Measurements from ENCODE around the gene UGT1A9. TPM values are rescaled to one million over a fixed set of nuclear protein-coding genes. Genes with fewer than 3 reads are reported as not detected.

UGT1A9 gene
- total RNA-seq, 1 experiment from 2014 or later = not detected

DNA sequence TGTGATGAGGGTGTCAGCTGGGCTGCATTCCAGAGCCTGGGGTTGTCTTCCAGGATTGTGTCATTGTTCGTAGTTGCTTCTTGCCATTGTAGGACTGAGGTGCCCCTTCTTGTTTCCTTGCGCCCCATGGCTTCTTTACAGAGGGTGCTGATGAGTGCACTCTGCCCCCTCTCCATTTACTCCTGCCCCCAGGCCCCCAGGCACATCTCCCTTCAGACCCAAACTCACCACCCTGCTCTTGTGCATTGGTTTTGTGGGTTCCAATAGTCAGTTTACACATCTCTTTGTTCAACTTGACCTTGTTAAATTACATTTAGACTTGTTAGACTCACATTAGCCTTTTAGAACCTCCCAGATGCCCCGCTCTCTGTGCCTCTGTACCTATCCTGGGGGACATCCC, 149.5 kb downstream of the UGT1A9 start:
- Histone ChIP-seq H3K9me3 (ENCODE audit: insufficient read depth, low read depth) (no peaks in the 10 kb centered on the region), H3K9me2 (ENCODE audit: insufficient read depth) (no peaks in the 10 kb centered on the region), H3K4me2 (no peak overlapping the region), H3K27ac (no peak overlapping the region), H3F3A (ENCODE audit: insufficient read depth, low read depth) (no peaks in the 10 kb centered on the region), H2AFZ (no peak overlapping the region), H3K79me2 (ENCODE audit: low read depth) (no peaks in the 10 kb centered on the region), H3K36me3 (ENCODE audit: low read depth) (no peaks in the 10 kb centered on the region), H3K27me3 (ENCODE audit: insufficient read depth, low read depth) (no peaks in the 10 kb centered on the region), H3K4me3 (no peak overlapping the region), H4K20me1 (ENCODE audit: insufficient read depth) (no peaks in the 10 kb centered on the region), H3K4me1 (replicated peaks; ENCODE audit: insufficient read depth) (no peaks in the 10 kb centered on the region)
- intact Hi-C loops (cut with micrococcal nuclease; ENCODE audit: unreplicated experiment) = no loop called here
- POLR2A ChIA-PET (ENCODE audit: unreplicated experiment) = interaction anchor here (0.5 kb wide), 1 partner anchor 1003 kb away, joined by 4 read pairs; no protein-coding TSS in a partner anchor
- TF ChIP-seq, protein P1, sequence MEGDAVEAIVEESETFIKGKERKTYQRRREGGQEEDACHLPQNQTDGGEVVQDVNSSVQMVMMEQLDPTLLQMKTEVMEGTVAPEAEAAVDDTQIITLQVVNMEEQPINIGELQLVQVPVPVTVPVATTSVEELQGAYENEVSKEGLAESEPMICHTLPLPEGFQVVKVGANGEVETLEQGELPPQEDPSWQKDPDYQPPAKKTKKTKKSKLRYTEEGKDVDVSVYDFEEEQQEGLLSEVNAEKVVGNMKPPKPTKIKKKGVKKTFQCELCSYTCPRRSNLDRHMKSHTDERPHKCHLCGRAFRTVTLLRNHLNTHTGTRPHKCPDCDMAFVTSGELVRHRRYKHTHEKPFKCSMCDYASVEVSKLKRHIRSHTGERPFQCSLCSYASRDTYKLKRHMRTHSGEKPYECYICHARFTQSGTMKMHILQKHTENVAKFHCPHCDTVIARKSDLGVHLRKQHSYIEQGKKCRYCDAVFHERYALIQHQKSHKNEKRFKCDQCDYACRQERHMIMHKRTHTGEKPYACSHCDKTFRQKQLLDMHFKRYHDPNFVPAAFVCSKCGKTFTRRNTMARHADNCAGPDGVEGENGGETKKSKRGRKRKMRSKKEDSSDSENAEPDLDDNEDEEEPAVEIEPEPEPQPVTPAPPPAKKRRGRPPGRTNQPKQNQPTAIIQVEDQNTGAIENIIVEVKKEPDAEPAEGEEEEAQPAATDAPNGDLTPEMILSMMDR (conservative IDR thresholded peaks at IDR 0.05) = no peak
- no peak for TF ChIP-seq EZH2 (IDR thresholded peaks at IDR 0.05; ENCODE audit: low read depth)
- CTCF ChIA-PET = no interaction called here
- DNase-seq = no peak
- no TSS peak for BruUV-seq (replicated peaks)

DNA sequence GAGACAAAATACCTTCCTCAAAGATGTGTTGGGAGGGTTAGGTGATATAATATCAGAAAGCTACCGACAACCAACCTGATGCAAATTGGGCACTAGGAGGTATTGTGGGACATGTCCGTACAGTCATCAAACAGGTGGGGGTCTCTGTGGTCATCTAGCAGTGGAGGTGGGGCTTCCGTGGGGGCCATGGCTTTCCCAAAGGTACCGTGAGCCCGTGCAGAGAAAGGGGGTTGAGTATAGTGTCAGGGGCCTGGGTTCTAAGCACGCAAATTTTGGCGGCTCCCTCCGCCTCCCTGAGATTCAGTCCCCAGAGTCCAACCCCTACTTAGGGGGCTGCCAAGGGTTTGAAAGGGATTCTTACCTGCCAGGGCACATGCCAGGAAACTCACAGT, 150.0 kb downstream of the UGT1A9 start:
- intact Hi-C loops (cut with micrococcal nuclease; ENCODE audit: unreplicated experiment) = no loop called here
- TF ChIP-seq, protein P1 (conservative IDR thresholded peaks at IDR 0.05) = no peak
- TF ChIP-seq EZH2 (IDR thresholded peaks at IDR 0.05; ENCODE audit: low read depth) = no peak
- no TSS peak for BruUV-seq (replicated peaks)
- ChIA-PET CTCF (no interaction called here), POLR2A (ENCODE audit: unreplicated experiment) (no interaction called here)
- Histone ChIP-seq H3K4me3 (no peak overlapping the region), H3K36me3 (ENCODE audit: low read depth) (no peaks in the 10 kb centered on the region), H3K27me3 (ENCODE audit: insufficient read depth, low read depth) (no peaks in the 10 kb centered on the region), H3K9me2 (ENCODE audit: insufficient read depth) (no peaks in the 10 kb centered on the region), H2AFZ (no peak overlapping the region), H3K9me3 (ENCODE audit: insufficient read depth, low read depth) (no peaks in the 10 kb centered on the region), H4K20me1 (ENCODE audit: insufficient read depth) (no peaks in the 10 kb centered on the region), H3K4me1 (replicated peaks; ENCODE audit: insufficient read depth) (no peaks in the 10 kb centered on the region), H3K27ac (no peak overlapping the region), H3F3A (ENCODE audit: insufficient read depth, low read depth) (no peaks in the 10 kb centered on the region), H3K4me2 (no peak overlapping the region), H3K79me2 (ENCODE audit: low read depth) (no peaks in the 10 kb centered on the region)
- DNase-seq = no peak

DNA sequence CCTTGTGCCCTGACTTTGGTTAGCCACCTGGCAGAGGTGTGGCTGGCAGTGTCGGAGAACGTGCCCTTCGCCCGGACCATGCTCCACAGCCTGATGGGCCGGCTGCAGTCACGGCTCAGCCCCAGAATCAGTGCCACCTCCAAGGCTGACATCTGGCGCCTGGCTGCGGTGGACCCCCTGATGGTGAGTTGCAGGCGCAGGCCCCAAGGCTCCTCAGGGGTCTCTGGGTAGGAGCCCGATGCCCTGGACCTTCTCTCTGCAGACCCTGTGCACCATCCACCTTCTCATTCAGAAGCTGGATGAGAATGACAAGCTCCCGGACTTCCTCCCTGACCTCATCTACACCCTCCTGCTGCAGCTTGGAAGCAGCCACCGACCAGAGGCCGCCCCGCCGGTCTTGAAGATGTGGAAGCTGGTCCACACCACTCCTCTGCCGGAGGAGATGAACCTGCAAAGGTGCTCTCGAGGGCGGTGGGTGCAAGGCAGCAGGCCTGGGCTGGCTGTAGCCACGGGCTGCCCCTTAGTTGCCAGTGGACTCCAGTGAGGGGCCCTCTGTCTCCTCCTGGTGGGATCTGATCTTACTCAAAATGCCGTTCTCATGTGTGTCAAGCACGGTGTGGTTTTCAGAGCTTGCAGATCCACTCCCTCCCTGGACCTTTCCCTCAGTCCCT, 150.5 kb downstream of the UGT1A9 start:
- Histone ChIP-seq H3K27me3 (ENCODE audit: insufficient read depth, low read depth) (no peaks in the 10 kb centered on the region), H4K20me1 (ENCODE audit: insufficient read depth) (no peaks in the 10 kb centered on the region), H3F3A (ENCODE audit: insufficient read depth, low read depth) (no peaks in the 10 kb centered on the region), H3K79me2 (ENCODE audit: low read depth) (no peaks in the 10 kb centered on the region), H2AFZ (no peak overlapping the region), H3K9me2 (ENCODE audit: insufficient read depth) (no peaks in the 10 kb centered on the region), H3K9me3 (ENCODE audit: insufficient read depth, low read depth) (no peaks in the 10 kb centered on the region), H3K4me1 (replicated peaks; ENCODE audit: insufficient read depth) (no peaks in the 10 kb centered on the region), H3K27ac (no peak overlapping the region), H3K36me3 (ENCODE audit: low read depth) (no peaks in the 10 kb centered on the region), H3K4me2 (no peak overlapping the region), H3K4me3 (no peak overlapping the region)
- no TSS peak for BruUV-seq (replicated peaks)
- TF ChIP-seq, protein P1 (conservative IDR thresholded peaks at IDR 0.05) = no peak
- TF ChIP-seq EZH2 (IDR thresholded peaks at IDR 0.05; ENCODE audit: low read depth) = no peak
- ChIA-PET CTCF (interaction anchor here (1.0 kb wide), 1 partner anchor 10 kb away, joined by 3 read pairs; no protein-coding TSS in a partner anchor), POLR2A (ENCODE audit: unreplicated experiment) (no interaction called here)
- intact Hi-C loops (cut with micrococcal nuclease; ENCODE audit: unreplicated experiment) = no loop called here
- no peak for DNase-seq

Other genes with a start within 250 kb of the UGT1A9 start
- 116 and 127 TPM in 2 replicates for gene USP40, start 105.1 kb upstream of the UGT1A9 start, total RNA-seq (2021)
- 0.17 and 0.20 TPM in 2 replicates for gene UGT1A8, start 54.3 kb upstream of the UGT1A9 start, total RNA-seq (2021)
- not detected in 2 replicates for gene UGT1A10, start 35.5 kb upstream of the UGT1A9 start, total RNA-seq (2021)
- 20.3 and 26.7 TPM in 2 replicates for gene UGT1A7, start 10.0 kb downstream of the UGT1A9 start, total RNA-seq (2021)
- gene UGT1A6, start 21.0 kb downstream of the UGT1A9 start, total RNA-seq (2021) = 549 and 643 TPM in 2 replicates
- 71.3 and 91.2 TPM in 2 replicates for gene UGT1A5, start 41.0 kb downstream of the UGT1A9 start, total RNA-seq (2021)
- gene UGT1A4, start 46.8 kb downstream of the UGT1A9 start, total RNA-seq (2021) = 73.6 and 93.0 TPM in 2 replicates
- gene UGT1A3, start 57.1 kb downstream of the UGT1A9 start, total RNA-seq (2021) = 60.3 and 67.1 TPM in 2 replicates
- 64.8 and 70.5 TPM in 2 replicates for gene UGT1A1, start 88.4 kb downstream of the UGT1A9 start, total RNA-seq (2021)
- 1.4 and 2.9 TPM in 2 replicates for gene MROH2A, start 106.4 kb downstream of the UGT1A9 start, total RNA-seq (2021)
- gene HJURP, start 182.6 kb downstream of the UGT1A9 start, total RNA-seq (2021) = 109 TPM in 2 replicates
- gene TRPM8, start 245.5 kb downstream of the UGT1A9 start, total RNA-seq (2021) = 0.48 and 2.1 TPM in 2 replicates

Measured in PC-9 (cell line).